ENCODE data around the gene GRAMD4.

- TF ChIP-seq CTCF (IDR thresholded peaks at IDR 0.05) (no peak), POLR2A (IDR thresholded peaks at IDR 0.05) (no peak)
Observed at GRCh38 chr22:46587061-46587460, 33.1 kb upstream of the GRAMD4 start.

All from uterus (tissue), 2 donors.